Endothelial cell of umbilical vein (primary cell): ENCODE measurements around the gene PLEKHA5. TPM values are rescaled to one million over a fixed set of nuclear protein-coding genes. Genes with fewer than 3 reads are reported as not detected.

ENCODE experiments used
- BruUV-seq: library from RNA; stranded (reverse); fragments of 400-500 nt; replicated peaks from 2 replicates; lab custom pipeline; 2021; lab: Mats Ljungman, UMichigan
- CTCF ChIA-PET: fragments of 300-600, 350-600 bp; sonication (Branson Sonifier 250); formaldehyde crosslinking; loops from one replicate; lab custom pipeline; 2021; ENCODE audit warnings: antibody characterized with exemption, inconsistent platforms; lab: Charles Lee
- POLR2A ChIA-PET: fragments of 300-600, 350-600 bp; sonication (Branson Sonifier 250); formaldehyde crosslinking; loops from one replicate; lab custom pipeline; 2021; ENCODE audit warnings: antibody characterized with exemption, inconsistent platforms; lab: Charles Lee
- DNase-seq: peaks from one replicate; pipeline ENCODE4 v3.0.0-alpha.2; 2011; ENCODE audit warnings: low read depth, low spot score
- FAIRE-seq: peaks from 2 replicates; lab custom pipeline; 2011; peaks lifted over from hg19 to GRCh38; lab: Jason Lieb, UNC
- H2AFZ ChIP-seq: 2 replicates; pipeline ENCODE4 v1.6.0; 2012; ENCODE audit warnings: low read depth, low read length, control low read depth, inconsistent platforms
- H3K27ac ChIP-seq: 2 replicates; pipeline ENCODE4 v1.5.1; 2011; ENCODE audit warnings: low read depth, mild to moderate bottlenecking, control low read depth, low read length, moderate library complexity; ENCODE audit not compliant: insufficient read depth
- H3K27me3 ChIP-seq, 2 experiments: 2 replicates each; pipeline versions ENCODE4 v1.6.0 to v1.6.1; 2011; ENCODE audit warnings: low read length in 2 of 2, mixed read lengths in 1 of 2; ENCODE audit not compliant: control insufficient read depth in 2 of 2, insufficient read depth in 2 of 2
- H3K36me3 ChIP-seq, 2 experiments: 2 replicates in 1 of 2; 3 replicates in 1 of 2; pipeline ENCODE4 v1.5.1; 2011; ENCODE audit warnings: low read length in 2 of 2, mild to moderate bottlenecking in 1 of 2, moderate library complexity in 1 of 2; ENCODE audit not compliant: control insufficient read depth in 2 of 2, insufficient read depth in 2 of 2; ENCODE audit errors: extremely low read depth in 1 of 2
- H3K4me1 ChIP-seq: 3 replicates; pipeline ENCODE4 v1.5.1; 2011; ENCODE audit warnings: mild to moderate bottlenecking, low read length; ENCODE audit not compliant: control insufficient read depth, insufficient read depth; ENCODE audit errors: extremely low read depth
- H3K4me2 ChIP-seq: 2 replicates; pipeline ENCODE4 v1.6.1; 2011; ENCODE audit warnings: low read length, control low read depth, mixed read lengths; ENCODE audit not compliant: insufficient read depth
- H3K4me3 ChIP-seq, 3 experiments: fragments of 200-600 bp in 1 of 3; sonication (generic), shearing (Covaris generic) in 1 of 3; replicated peaks in 1 of 3; 2 replicates each; pipeline ENCODE4 v1.5.1; 2011 to 2016; ENCODE audit warnings: control low read depth in 3 of 3, low read length in 3 of 3, mild to moderate bottlenecking in 2 of 3, inconsistent platforms in 1 of 3, low read depth in 1 of 3, moderate library complexity in 1 of 3; ENCODE audit not compliant: insufficient read depth in 1 of 3
- H3K79me2 ChIP-seq: 2 replicates; pipeline ENCODE4 v1.6.0; 2012; ENCODE audit warnings: low read length, inconsistent platforms; ENCODE audit not compliant: control insufficient read depth, insufficient read depth
- H3K9ac ChIP-seq: replicated peaks from 2 replicates; pipeline ENCODE3; 2011; ENCODE audit warnings: low read length, control low read depth; ENCODE audit not compliant: insufficient read depth; ENCODE audit errors: extremely low read depth
- H3K9me1 ChIP-seq: replicated peaks from 3 replicates; pipeline ENCODE4 v1.6.0; 2011; ENCODE audit warnings: mild to moderate bottlenecking, low read length; ENCODE audit not compliant: control insufficient read depth, insufficient read depth; ENCODE audit errors: extremely low read depth
- H3K9me3 ChIP-seq: replicated peaks from 2 replicates; pipeline ENCODE4 v1.5.1; 2012; ENCODE audit warnings: low read length, inconsistent platforms; ENCODE audit not compliant: control insufficient read depth, insufficient read depth
- H4K20me1 ChIP-seq: replicated peaks from 2 replicates; pipeline ENCODE3; 2011; ENCODE audit warnings: mild to moderate bottlenecking, low read length; ENCODE audit not compliant: control insufficient read depth, insufficient read depth; ENCODE audit errors: extremely low read depth
- CTCF ChIP-seq, 2 donors: IDR thresholded peaks; 1 replicate in 1 of 2; 2 replicates in 1 of 2; pipeline ENCODE4 v1.5.1; 2011; ENCODE audit warnings: low read length in 2 of 2, mild to moderate bottlenecking in 2 of 2, moderate library complexity in 2 of 2, control low read depth in 1 of 2, inconsistent platforms in 1 of 2, low read depth in 1 of 2; ENCODE audit not compliant: insufficient read depth in 1 of 2; ENCODE audit errors: extremely low read depth in 1 of 2
- EZH2 ChIP-seq: IDR thresholded peaks from 2 replicates; pipeline ENCODE4 v1.6.1; 2012; ENCODE audit warnings: borderline replicate concordance, low read depth, mild to moderate bottlenecking, moderate library complexity, low read length, inconsistent platforms; ENCODE audit not compliant: severe bottlenecking
- FOS ChIP-seq: IDR thresholded peaks from 2 replicates; pipeline ENCODE4 v1.6.1; 2011; ENCODE audit warnings: mild to moderate bottlenecking, low read length, moderate library complexity, borderline replicate concordance; ENCODE audit not compliant: insufficient read depth
- GATA2 ChIP-seq: IDR thresholded peaks from 2 replicates; pipeline ENCODE4 v1.7.0; 2011; ENCODE audit warnings: low read depth, mild to moderate bottlenecking, moderate library complexity, mixed read lengths, low read length; ENCODE audit not compliant: insufficient read length, insufficient read depth
- JUN ChIP-seq: IDR thresholded peaks from 2 replicates; pipeline ENCODE4 v1.6.1; 2011; ENCODE audit warnings: borderline replicate concordance, low read depth; ENCODE audit not compliant: insufficient read length, insufficient read depth
- MAX ChIP-seq: IDR thresholded peaks from 2 replicates; pipeline ENCODE4 v1.6.1; 2011; ENCODE audit not compliant: insufficient read depth, insufficient read length
- MYC ChIP-seq: IDR thresholded peaks from one replicate; pipeline ENCODE4 v1.6.1; 2011; ENCODE audit warnings: mild to moderate bottlenecking, low read depth, low read length
- POLR2A ChIP-seq: IDR thresholded peaks from 2 replicates; pipeline ENCODE4 v1.6.1; 2012; ENCODE audit warnings: low read depth, mild to moderate bottlenecking, control low read depth, low read length
- POLR2AphosphoS5 ChIP-seq: IDR thresholded peaks from 2 replicates; pipeline ENCODE4 v1.6.1; 2012; ENCODE audit warnings: low read depth, mild to moderate bottlenecking, control low read depth, low read length, moderate library complexity; ENCODE audit not compliant: insufficient read depth
- dilution Hi-C: fragments of 300-500 bp; cut with MboI; formaldehyde crosslinking; loops from one replicate; pipeline ENCODE4 v1.15.0; 2019; ENCODE audit warnings: low sequenced_read_pairs; ENCODE audit not compliant: extremely low pct_ligation_motif_present
- intact Hi-C: fragments of 100-400 bp; cut with micrococcal nuclease; formaldehyde crosslinking; loops from one replicate; pipeline ENCODE4 v1.10.0; 2022
- polyA plus RNA-seq, 4 experiments: library from polyadenylated mRNA; depleted of rRNA in 3 of 4; stranded (reverse) in 3 of 4; unstranded in 1 of 4; fragments of >200 nt; gene quantifications; 2 replicates each; pipeline versions ENCODE4 v1.2.1 to v1.2.3, GENCODE V29; 2011 to 2012; ENCODE audit warnings: missing spikeins in 1 of 4
- total RNA-seq: library from RNA; stranded (reverse); gene quantifications from 2 replicates; pipeline ENCODE4 v1.2.3, GENCODE V29; 2021

The PLEKHA5 gene
- total and polyA plus RNA-seq, 2 donors (not counting 3 experiments of a cell fraction or from before 2014, with no cell fraction given): 2.5 to 12.7 TPM

GRCh38 chr12:19198272-19198671, 68.7 kb downstream of the PLEKHA5 start:
- H3K9ac ChIP-seq: no peak overlapping the region
- H3K27ac ChIP-seq: no peak overlapping the region
- CTCF ChIA-PET: no interaction called here
- no peaks in the 10 kb centered on the region for H4K20me1 ChIP-seq
- H3K4me1 ChIP-seq: no peaks in the 10 kb centered on the region
- H3K9me1 ChIP-seq: no peaks in the 10 kb centered on the region
- POLR2A ChIA-PET: no interaction called here
- H3K36me3 ChIP-seq: no peaks in the 10 kb centered on the region
- FAIRE-seq (no peak), DNase-seq (no peak)
- no peaks in the 10 kb centered on the region for H3K27me3 ChIP-seq
- intact Hi-C loops (no loop called here), dilution Hi-C loops (no loop called here)
- H3K79me2 ChIP-seq: no peaks in the 10 kb centered on the region
- TF ChIP-seq EZH2 (no peak), MYC (no peak), CTCF (IDR thresholded peaks at IDR 0.05; ENCODE audit: extremely low read depth in 1 of 2, insufficient read depth in 1 of 2, low read depth in 1 of 2, low read length in 2 of 2) (no peak), JUN (no peak), GATA2 (no peak), FOS (no peak), POLR2AphosphoS5 (no peak), MAX (no peak), POLR2A (no peak)
- no peak overlapping the region for H3K4me3 ChIP-seq
- BruUV-seq: no TSS peak
- no peak overlapping the region for H3K4me2 ChIP-seq
- no peak overlapping the region for H2AFZ ChIP-seq
- no peaks in the 10 kb centered on the region for H3K9me3 ChIP-seq
